ENCODE measurements around the gene NCOA6. TPM values are rescaled to one million over a fixed set of nuclear protein-coding genes. Genes with fewer than 3 reads are reported as not detected.
A peak's percentile ranks its signal among the peaks of the same experiment; 100 is the strongest.

Gene NCOA6
- total and polyA plus RNA-seq, 2 donors (not counting 1 experiment from before 2014, with no cell fraction given), result 16.0 to 31.9 TPM

- Histone ChIP-seq H3K4me2 (replicated peaks; ENCODE audit: low read depth, low read length, poor library complexity, severe bottlenecking) (peak overlapping the region; percentile 99), H3K4me3 (ENCODE audit: control extremely low read depth in 1 of 5, extremely low read depth in 1 of 5, insufficient read depth in 1 of 5, low read depth in 2 of 5, low read length in 4 of 5) (no peak overlapping the region), H3K9me3 (ENCODE audit: control extremely low read depth in 1 of 3, control insufficient read depth in 2 of 3, insufficient read depth in 1 of 3, low read length in 2 of 3) (no peaks in the 10 kb centered on the region), H3K27me3 (replicated peaks in 1 of 4; ENCODE audit: control extremely low read depth in 1 of 4, control insufficient read depth in 3 of 4, insufficient read depth in 4 of 4, low read length in 3 of 4) (peaks cover 0 to 13% (median 0%) of the 10 kb centered on the region in 4 experiments), H2AFZ (ENCODE audit: insufficient read depth, low read depth, low read length, poor library complexity, severe bottlenecking) (no peak overlapping the region), H3K9ac (ENCODE audit: low read length) (no peak overlapping the region), H3K4me1 (ENCODE audit: control insufficient read depth in 2 of 2, insufficient read depth in 2 of 2, low read length in 2 of 2) (peaks cover 23 to 32% of the 10 kb centered on the region in 2 donors), H3K27ac (ENCODE audit: low read length in 2 of 2) (peak overlapping the region in 1 of 2 donors; percentile 95), H4K20me1 (ENCODE audit: control insufficient read depth, insufficient read depth, low read length, poor library complexity, severe bottlenecking) (peaks cover 6% of the 10 kb centered on the region), H3K79me2 (ENCODE audit: control insufficient read depth, insufficient read depth, low read length) (no peaks in the 10 kb centered on the region), H3K36me3 (replicated peaks in 1 of 2; ENCODE audit: control extremely low read depth in 1 of 2, control insufficient read depth in 1 of 2, extremely low read depth in 1 of 2, insufficient read depth in 2 of 2, low read length in 1 of 2) (no peaks in the 10 kb centered on the region)
- CTCF ChIA-PET, result interaction anchor here (0.9 to 4.5 kb wide), 7 partner anchors 64 to 394 kb away, joined by 3 to 69 read pairs (median 4); partner anchors contain the start of gene DYNLRB1
- POLR2A ChIA-PET, result interaction anchor here (2.3 kb wide), 1 partner anchor 28 kb away, joined by 10 read pairs; the partner anchor contains the start of gene PIGU
- Mint-ChIP-seq H3K4me1 (peaks cover 34% of the 10 kb centered on the region), H3K4me3 (peak overlapping the region; percentile 92), H3K27ac (peak overlapping the region; percentile 93), H3K27me3 (peaks cover 9% of the 10 kb centered on the region), H3K9me3 (ENCODE audit: insufficient read depth) (no peaks in the 10 kb centered on the region)
- WGBS (ENCODE audit: insufficient coverage), result 76% methylated on average over 3 of the region's 6 CpGs
- intact Hi-C loops (cut with micrococcal nuclease), result loop anchor here (10.0 kb wide), 3 partner anchors 119 to 711 kb away; partner anchors contain the start of genes EDEM2, NCOA6 and RALY
- DNase-seq, result no peak
- ATAC-seq (ENCODE audit: low read depth), result no peak
- TF ChIP-seq EZH2 (IDR thresholded peaks at IDR 0.05; ENCODE audit: borderline replicate concordance, insufficient read depth, low read depth, low read length, poor library complexity, severe bottlenecking), result no peak
Observed at GRCh38 chr20:34705397-34706301, 119.8 kb downstream of the NCOA6 start.

- ChIA-PET POLR2A (interaction anchor here (2.3 kb wide), 1 partner anchor 27 kb away, joined by 10 read pairs; the partner anchor contains the start of gene PIGU), CTCF (interaction anchor here (1.1 to 3.0 kb wide), 4 partner anchors 65 to 393 kb away, joined by 3 to 13 read pairs (median 4); no protein-coding TSS in a partner anchor)
- peak overlapping the region; percentile 92 for H3K4me3 Mint-ChIP-seq
- no peak for ATAC-seq (ENCODE audit: low read depth)
- peak overlapping the region; percentile 91 for H3K9ac ChIP-seq (ENCODE audit: low read length)
- no peaks in the 10 kb centered on the region for H4K20me1 ChIP-seq (ENCODE audit: control insufficient read depth, insufficient read depth, low read length, poor library complexity, severe bottlenecking)
- DNase-seq, result no peak
- no peaks in the 10 kb centered on the region for H3K36me3 ChIP-seq (replicated peaks in 1 of 2; ENCODE audit: control extremely low read depth in 1 of 2, control insufficient read depth in 1 of 2, extremely low read depth in 1 of 2, insufficient read depth in 2 of 2, low read length in 1 of 2)
- 43% methylated on average over 3 of the region's 5 CpGs for WGBS (ENCODE audit: insufficient coverage)
- peaks cover 9% of the 10 kb centered on the region for H3K27me3 Mint-ChIP-seq
- H2AFZ ChIP-seq (ENCODE audit: insufficient read depth, low read depth, low read length, poor library complexity, severe bottlenecking), result no peak overlapping the region
- H3K9me3 ChIP-seq (ENCODE audit: control extremely low read depth in 1 of 3, control insufficient read depth in 2 of 3, insufficient read depth in 1 of 3, low read length in 2 of 3), result no peaks in the 10 kb centered on the region
- TF ChIP-seq EZH2 (IDR thresholded peaks at IDR 0.05; ENCODE audit: borderline replicate concordance, insufficient read depth, low read depth, low read length, poor library complexity, severe bottlenecking), result no peak
- no peak for TF ChIP-seq CTCF (IDR thresholded peaks at IDR 0.05)
- H3K4me3 ChIP-seq (ENCODE audit: control extremely low read depth in 1 of 5, extremely low read depth in 1 of 5, insufficient read depth in 1 of 5, low read depth in 2 of 5, low read length in 4 of 5), result peak overlapping the region; percentile 25 to 89 (median 81)
- peaks cover 0 to 15% (median 0%) of the 10 kb centered on the region in 4 experiments for H3K27me3 ChIP-seq (replicated peaks in 1 of 4; ENCODE audit: control extremely low read depth in 1 of 4, control insufficient read depth in 3 of 4, insufficient read depth in 4 of 4, low read length in 3 of 4)
- peak overlapping the region; percentile 52 to 95 for H3K27ac ChIP-seq (ENCODE audit: low read length in 2 of 2)
- peaks cover 18 to 26% of the 10 kb centered on the region in 2 donors for H3K4me1 ChIP-seq (ENCODE audit: control insufficient read depth in 2 of 2, insufficient read depth in 2 of 2, low read length in 2 of 2)
- H3K27ac Mint-ChIP-seq, result peak overlapping the region; percentile 93
- no peaks in the 10 kb centered on the region for H3K79me2 ChIP-seq (ENCODE audit: control insufficient read depth, insufficient read depth, low read length)
- H3K4me2 ChIP-seq (replicated peaks; ENCODE audit: low read depth, low read length, poor library complexity, severe bottlenecking), result peak overlapping the region; percentile 99
- H3K4me1 Mint-ChIP-seq, result peaks cover 28% of the 10 kb centered on the region
- H3K9me3 Mint-ChIP-seq (ENCODE audit: insufficient read depth), result no peaks in the 10 kb centered on the region
- intact Hi-C loops (cut with micrococcal nuclease), result loop anchor here (10.0 kb wide), 3 partner anchors 120 to 710 kb away; partner anchors contain the start of genes EDEM2, NCOA6 and RALY
Observed at GRCh38 chr20:34705008-34705396, 120.4 kb downstream of the NCOA6 start.

All from B cell (primary cell).